GM21367 (cell line): Measurements from ENCODE around the gene PKNOX2.
"Not testable (repeated sequence)": the region's sequence is repeated elsewhere in the genome, so short reads cannot be mapped to it uniquely, and the experiment has no call there.

Experiments used
- ATAC-seq: cut with Tn5 transposase; IDR thresholded peaks from one replicate; pipeline ENCODE4 v1.9.1; 2021; ENCODE audit not compliant: unreplicated experiment

The PKNOX2 gene

DNA sequence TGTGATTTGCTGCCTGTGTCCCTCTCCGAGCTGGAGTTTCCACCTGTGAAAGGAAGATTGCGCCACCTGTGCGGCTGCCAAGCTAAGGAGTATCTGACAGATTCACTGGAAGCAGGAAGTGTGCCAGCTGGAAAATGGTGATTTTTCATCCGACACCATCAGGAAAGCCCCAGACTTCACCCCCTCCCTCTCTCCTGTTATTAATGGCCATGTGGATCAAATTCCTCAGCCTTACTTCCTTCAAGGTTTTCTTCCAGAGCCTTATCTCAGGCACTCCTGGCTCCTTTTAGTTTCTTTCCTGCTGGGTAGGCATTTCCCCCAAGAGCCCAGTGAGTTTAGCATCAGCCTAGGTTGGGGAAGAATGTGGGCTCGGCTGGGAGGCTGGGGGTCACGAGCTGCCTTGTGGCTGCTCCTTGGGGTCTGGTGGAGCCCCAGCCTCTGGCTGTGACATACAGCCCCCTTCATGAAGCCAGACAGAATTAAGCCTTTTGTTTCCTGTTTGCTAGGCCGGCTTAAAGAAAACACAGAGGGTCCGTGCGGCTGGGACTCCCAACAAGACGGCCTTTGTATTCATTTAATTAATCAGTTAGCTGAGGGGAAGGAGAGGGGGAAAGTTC lies 37.1 kb downstream of the PKNOX2 start:
- no peak for ATAC-seq

DNA sequence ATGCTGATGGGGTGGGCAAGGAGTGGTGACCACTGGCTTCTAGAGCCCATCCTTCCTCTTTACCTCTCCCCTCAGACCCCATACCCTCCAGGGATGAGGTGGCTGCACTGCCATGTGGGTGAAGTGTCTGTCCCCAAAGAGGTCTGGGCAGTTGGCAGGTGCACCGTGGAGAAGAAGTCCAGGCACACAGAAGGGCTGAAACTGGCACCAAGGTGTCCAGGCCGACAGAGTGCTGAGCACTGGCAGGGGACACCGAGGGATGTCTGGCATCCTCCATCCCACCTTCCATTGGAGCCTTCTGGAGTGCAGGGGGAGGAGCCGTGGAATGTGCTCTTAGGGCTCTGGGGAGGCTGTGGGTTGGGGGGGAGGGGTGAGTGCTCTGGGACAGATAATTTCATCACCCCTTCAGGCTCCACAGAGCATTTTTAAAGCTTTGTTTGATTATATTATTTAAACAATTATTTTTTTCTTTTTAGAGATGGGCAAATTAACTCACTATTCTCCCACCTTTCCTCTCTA lies 37.9 kb downstream of the PKNOX2 start:
- ATAC-seq = no peak

DNA sequence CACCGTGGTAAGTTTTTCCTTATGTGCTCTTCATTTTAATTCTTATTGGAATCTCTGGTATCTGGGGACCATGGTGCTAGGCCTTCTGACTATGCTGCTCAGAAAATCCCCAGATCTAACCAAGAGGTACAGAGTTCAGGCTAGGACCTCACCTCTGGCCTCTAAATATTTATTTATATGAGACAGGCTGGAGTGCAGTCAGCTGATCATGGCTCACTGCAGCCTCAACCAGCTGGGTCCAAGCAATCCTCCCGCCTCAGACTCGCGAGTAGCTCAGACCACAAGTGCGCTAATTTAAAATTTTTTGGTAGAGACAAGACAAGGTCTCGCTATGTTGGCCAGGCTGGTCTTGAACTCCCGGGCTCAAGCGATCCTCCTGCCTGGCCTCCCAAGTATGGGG lies 38.4 kb downstream of the PKNOX2 start:
- no peak for ATAC-seq

DNA sequence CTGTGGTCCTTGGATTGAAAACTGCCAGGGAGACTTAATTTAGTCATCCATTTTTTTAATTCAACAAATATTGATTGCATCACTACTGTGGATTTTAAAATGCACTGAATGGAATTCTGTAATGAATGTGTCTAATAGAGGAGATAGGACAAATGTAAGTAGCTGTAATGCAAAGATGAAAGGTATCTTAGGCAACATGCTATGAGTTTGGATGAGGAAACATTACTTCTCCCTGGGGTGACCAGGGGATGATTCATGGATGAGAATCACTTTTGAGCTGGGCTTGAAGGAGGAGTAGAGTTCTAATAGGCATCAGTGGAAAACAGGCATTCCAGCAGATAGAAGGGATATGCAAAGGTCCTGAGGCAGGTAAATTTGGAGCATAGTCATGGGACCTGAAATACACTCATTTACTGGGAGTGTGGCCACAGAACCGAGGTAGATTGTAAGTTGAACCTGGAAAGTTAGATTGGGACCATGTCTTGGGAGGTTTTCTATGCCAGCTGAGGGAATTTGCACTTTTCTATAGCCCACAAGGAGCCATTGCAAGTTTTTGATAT lies 43.4 kb downstream of the PKNOX2 start:
- no peak for ATAC-seq

DNA sequence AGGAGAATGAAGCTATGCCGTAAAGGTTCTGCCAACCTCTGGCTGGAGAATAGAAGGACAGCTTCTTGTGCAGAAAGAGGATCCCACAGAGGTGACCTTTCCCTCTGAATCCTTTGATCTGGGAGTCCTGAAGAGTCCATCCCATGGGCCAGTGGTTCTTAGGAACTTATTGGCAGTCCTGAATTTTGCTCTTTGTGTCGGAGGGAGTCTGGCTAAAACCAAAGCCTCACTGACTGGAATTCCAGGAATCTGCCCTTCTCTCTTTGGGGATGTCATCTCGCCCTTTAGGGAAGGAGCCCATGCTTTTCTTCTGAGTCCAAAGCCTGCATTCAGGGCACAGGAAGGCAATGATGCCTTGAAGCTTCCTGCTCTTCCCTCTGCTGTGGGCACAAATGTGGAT lies 45.5 kb downstream of the PKNOX2 start:
- ATAC-seq = no peak

DNA sequence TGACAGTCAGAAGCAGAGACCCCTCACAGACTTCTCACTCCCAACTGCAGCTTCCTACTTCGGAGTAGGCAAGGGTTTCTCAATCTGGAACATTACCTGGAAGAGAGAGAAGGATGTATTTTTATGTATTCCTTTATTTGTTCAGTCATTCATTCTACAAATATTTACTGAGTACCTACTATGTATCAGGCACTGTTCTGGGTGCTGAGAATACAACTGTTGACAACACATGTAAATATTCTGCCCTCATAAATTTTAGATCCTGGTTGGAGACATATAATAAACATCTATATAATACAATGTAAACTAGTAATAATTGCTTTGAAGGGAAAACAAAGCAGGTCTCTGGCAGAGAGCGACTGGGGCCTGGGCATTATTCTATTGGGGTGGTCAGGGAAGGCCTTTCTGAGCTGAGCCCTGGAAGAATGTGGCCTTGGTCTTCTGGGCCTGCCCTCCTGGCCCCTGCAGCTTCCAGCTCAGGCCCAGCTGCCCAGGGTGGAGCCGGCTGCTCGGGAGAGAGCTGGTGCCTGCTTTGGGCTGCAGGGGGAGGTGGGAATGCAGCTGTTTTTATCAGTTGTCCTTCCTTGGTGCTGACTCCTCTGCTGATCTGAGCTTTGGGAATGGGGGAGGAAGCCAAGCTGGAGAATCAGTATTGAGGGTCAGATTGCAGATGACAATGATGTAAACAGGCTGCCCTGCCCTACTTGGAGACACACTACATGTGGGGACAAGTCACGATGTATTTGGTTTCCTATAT lies 46.8 kb downstream of the PKNOX2 start:
- ATAC-seq = no peak

DNA sequence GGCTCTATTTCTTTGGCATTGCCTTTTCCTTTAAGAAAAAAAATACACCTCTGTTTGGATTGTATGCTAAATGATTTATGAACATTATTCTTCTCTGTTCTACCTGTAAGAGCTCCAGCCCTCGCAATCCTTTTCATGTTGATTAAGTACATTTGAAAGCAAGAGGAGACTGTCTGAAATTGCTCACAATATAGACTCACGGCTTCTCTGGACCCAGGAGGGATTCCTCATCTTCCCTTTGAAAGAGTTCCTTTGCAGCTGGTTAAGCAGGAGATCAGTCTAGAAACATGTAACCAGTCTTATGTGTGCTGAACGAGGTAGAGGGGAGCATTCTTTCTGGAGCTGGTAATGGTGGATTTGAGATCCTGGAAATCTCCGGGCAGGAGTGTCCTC lies 47.4 kb downstream of the PKNOX2 start:
- no peak for ATAC-seq

DNA sequence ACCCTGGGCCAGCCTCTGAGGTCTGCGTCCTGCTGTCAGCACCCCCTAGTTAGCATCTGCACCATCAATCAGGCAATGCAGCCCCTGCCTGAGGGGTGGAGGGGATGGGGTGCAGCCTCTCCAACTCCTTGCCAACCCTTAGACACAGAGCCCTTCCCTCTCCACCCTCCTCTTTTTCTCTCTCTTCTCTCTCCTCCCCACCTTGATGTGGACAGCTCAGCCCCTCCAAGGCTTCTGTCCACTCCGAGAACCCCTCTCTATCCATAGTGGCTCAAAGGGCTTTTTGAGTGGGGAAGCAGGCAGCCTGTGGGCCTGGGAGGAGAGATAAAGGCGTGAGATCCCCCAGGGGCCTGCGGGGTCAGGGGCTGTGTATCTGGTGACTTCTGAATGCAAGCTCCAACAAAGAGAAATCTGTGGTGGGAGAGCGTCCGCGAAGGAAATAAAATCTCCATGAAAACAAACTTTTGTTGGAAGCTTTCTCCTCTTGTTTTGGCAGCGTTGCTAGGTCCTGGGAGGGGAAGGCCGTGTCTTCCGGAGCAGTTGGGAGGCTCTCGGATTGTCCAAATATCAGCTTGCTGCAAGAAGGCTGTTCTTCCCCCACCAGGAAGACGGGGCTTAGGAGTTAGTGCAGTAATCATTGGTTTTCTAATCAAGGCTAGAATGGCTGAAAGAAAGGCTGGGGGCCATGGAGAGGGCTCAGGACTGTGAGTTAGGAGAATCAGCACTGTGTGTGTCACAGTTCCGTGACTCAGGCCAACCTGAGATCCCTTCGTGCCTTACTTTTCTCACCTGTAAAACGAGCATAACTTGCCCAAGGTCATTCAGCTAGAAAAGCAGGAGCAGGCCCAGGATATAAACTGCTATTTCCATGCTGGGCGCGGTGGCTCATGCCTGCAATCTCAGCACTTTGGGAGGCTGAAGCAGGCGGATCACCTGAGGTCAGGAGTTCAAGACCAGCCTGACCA lies 50.3 kb downstream of the PKNOX2 start:
- no peak for ATAC-seq

DNA sequence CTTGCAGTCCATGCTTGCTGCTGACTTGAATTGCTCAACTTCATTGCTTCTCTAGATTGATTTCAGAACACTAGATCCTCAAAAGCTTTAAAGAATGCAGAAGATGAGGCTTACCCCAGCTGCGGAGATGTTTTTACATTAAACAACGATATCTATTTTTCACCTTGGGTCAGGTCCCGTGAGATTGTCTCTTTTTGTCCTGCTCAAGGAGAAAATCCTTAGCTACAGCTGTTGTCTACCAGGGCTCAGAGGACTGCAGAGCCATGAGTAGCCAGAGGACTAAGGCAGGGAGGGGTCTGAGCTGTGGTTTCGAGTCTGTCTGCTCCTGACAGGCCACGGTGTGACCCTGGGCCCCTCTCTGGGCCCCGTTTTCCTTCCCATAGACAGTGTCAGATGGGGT lies 51.4 kb downstream of the PKNOX2 start:
- no peak for ATAC-seq

DNA sequence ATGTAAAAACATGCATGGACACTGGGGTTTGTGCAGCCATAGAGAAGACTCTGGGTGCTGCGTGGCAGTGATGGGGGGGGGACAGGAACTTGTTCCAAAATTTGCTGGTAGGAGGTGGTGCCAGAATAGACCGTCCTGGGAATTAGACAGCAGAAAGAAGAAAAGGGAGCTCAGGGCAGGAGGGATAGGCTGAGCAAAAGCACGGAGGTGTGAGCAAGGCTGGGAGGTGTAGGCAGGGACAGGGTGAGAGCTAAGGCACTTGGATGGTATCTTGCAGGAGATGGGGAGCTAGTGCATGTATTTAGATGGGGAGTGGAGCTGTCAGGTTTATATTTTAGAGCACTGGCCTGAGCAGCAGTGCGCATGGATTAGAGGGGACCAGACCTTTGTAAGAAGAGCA lies 53.8 kb downstream of the PKNOX2 start:
- no peak for ATAC-seq

DNA sequence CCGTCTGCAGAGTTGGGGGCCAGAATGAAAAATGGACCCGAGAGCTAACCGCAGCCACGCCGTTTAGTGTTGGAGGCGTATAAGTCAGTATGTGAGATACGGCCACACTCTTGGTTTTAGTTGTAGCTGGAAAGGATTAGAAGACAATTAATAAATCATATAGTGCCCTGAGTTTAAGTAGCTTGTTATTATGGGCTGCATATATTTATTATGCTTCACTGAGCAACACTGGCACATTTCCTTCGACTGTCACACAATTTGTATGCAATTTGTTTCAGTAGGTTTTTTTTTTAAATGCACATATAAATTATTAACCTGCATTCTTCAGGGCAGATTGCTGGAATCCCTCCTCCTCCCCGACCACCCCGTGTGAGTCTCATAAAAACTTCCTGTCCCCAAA lies 56.9 kb downstream of the PKNOX2 start:
- no peak for ATAC-seq

DNA sequence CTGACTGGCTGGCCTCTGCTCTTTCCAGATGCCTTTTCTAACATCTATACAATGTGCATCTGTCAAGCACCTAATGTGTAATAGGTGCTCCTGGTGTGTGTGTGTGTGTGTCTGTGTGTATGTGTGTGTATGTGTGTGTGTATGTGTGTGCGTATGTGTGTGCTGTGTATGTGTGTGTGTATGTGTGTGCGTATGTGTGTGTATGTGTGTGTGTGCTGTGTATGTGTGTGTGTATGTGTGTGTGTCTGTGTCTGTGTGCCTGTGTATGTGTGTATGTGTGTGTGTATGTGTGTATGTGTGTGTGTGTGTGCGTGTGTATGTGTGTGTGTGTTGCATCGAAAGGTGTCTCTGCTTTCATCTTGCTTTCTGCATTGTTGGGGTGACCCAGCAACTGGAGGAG lies 57.9 kb downstream of the PKNOX2 start:
- no peak for ATAC-seq

DNA sequence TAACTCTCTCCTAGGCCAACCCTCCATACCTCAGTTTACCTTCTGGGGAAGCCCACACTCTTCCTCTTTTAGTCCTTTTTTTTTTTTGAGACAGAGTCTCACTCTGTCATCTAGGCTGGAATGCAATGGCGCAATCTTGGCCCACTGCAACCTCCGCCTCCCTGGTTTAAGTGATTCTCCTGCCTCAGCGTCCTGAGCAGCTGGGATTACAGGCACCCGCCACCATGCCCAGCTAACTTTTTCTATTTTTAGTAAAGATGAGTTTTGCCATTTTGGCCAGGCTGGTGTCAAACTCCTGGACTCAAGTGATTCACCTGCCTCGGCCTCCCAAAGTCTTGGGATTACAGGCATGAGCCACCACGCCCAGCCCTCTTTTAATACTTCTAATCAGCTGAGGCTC lies 58.6 kb downstream of the PKNOX2 start:
- ATAC-seq = not testable (repeated sequence)

DNA sequence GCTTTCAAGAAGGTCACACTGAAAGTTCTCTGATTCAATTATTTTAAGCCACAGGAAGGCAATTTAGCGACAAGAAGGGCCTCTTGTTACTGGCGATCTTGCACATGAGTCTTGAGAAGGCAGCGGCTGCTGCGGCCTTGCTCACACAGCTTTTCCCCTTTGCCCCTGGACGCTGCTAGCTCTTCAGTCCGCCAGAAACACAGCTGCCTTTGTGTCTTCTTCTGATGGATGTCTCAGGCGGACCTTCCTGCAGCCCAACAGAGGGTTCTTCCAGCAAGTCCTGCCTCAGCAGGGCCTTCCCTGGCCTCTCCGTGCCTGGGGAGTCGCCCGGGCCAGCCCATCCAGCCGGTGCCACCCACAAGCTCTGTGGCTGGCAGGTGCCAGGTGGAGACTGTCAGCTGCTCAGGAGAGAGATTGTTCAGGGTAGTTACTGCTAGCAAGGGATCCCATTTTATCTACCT lies 59.4 kb downstream of the PKNOX2 start:
- ATAC-seq = no peak

DNA sequence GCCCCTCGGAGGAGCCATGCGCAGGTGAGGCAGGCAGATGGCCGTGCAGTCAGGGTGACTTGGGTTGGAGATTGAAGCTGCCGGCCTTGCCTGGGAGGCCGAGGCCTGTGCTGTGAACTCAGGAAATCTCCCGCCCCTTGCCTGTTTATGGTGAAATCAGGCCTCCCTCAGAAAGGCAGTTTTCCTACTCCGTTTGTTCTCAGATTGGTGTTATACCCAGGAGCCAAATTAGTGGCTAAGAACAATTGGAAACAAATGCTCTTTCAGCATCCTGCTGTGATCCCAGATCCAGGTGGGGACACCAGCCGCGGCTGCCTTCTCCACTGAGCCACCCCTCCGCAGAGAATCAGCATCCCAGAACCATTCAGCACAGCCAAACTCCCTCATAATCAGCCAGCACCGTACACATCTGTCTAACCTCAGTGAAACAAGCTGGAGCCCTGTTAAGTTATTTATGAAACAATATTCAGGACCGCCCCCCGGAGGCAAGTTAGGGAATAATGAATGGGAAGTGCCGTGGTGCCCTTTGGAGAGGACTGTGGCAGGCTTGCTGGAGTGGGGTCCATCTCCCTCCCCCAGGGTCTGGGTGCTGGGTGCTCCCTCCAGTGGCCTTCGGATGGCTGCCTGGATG lies 60.0 kb downstream of the PKNOX2 start:
- ATAC-seq = no peak

DNA sequence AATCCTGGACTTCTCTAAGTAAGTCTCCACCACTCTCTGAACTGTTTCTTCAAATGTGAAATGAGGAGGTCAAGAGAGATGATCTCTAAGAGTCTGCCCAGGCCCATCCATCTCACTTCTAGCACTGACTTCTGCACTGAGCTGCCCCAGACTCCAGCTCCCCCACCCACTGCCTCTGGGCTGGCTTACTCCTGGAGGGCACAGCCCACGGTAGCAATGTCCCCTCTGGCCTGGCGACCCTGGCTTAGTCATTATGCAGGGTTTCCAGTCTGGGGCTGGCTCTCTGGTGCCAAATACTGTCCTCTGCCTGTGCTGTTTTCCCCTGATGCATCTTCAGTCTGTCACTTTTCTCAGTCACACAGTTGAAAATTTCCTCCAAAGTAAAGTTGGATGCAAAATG lies 60.9 kb downstream of the PKNOX2 start:
- no peak for ATAC-seq

DNA sequence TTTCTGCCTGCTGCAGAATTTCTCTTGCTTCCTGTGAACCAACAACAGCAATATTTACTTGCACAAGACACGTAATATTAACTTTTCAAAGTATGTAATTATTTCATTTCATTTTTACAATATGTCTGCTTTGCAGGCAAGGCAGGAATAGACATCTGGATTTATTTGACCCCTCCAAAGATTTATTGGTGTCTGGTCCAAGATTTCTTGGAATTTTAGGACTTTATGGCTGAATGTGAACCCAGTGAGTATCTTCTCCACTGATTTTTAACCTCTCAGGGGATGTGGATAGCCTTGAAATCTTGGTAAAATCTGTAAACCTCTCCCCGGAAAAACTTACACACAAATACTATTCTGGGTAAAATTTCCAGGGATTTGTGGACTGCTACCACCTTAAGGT lies 61.5 kb downstream of the PKNOX2 start:
- no peak for ATAC-seq

DNA sequence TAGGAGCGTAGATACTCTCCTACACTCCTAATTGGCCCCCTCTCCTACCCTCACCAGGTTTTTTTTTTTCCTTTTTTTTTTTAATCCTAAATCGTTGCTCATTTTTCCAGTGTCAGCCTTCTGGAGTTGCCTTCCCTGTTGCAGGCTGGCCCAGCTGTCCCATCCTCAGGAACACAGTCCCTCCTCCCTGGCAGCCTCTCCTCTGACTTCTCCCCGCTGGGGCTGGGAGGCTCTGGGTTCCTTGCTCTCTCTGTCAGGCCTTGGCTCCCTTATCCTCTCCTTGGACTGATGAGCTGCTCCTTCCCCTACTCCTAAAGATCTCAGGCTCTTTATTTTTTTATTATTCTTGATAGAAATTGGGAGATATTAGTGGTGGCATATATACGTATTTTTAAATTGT lies 62.2 kb downstream of the PKNOX2 start:
- ATAC-seq = no peak

DNA sequence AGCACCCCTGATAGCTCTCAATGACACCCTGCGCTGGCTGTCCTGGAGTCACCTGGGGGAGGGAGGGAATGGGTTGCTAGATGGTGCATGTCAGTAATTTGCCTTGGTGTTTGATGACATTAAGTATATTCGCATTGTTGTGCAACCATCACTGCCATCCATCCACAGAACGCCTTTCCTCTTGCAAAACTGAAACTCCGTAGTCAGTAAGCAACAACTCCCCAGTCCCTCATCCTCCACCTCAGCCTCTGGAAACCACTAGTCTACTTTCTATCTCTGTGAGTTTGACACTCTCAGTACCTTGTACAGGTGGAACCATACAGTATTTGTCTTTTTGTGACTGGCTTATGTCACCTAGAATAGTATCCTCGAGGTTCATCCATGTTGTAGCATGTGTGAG lies 62.6 kb downstream of the PKNOX2 start:
- ATAC-seq = no peak

DNA sequence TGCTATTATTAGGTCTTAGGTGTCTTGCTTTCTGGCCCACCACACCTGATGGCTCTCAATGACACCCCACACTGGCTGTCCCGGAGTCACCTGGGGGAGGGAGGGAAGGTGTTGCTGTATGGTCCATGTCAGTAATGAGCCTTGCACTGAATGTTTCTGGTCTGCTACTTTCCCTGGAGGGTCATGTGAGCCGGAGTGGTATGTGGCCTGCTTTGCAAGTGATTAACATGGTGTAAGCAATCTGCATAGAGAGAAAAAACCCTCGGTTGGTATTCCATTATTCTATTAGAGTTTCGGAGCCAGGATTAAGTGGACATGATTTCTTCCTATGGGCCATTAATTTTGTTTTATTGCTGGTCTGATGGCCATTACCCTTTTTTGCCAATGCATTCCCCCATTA lies 63.9 kb downstream of the PKNOX2 start:
- no peak for ATAC-seq

DNA sequence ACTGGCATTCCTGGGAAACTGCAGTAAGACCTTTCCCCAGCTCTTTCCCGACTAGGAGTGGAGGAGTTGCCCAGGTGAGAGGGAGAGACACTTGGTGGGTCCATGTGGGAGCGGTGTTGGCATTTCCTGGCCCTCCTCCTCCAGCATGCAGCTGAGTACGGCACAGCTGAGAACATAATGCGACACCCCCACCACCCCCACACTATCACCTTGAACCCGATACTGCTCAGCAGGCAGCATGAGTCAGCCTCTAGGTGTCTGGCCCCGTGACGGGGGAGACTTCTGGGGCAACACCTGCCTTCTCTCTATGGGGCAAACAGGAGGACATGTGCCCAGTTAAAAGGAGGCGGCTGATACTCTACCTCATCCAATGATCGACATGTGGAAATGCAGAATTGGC lies 64.4 kb downstream of the PKNOX2 start:
- no peak for ATAC-seq
